Duodenal mucosa (tissue), 2 donors: ENCODE measurements around the gene HTRA1.

Experiments
- H3K27ac ChIP-seq: one replicate; pipeline ENCODE4 v1.7.0; 2013; ENCODE audit warnings: low read depth, low read length
- H3K27me3 ChIP-seq, 2 donors: one replicate each; pipeline ENCODE4 v1.7.0; 2013; ENCODE audit warnings: low read length in 2 of 2, control low read depth in 1 of 2; ENCODE audit not compliant: insufficient read depth in 2 of 2, control insufficient read depth in 1 of 2
- H3K36me3 ChIP-seq, 2 donors: one replicate each; pipeline ENCODE4 v1.7.0; 2013; ENCODE audit warnings: low read length in 2 of 2, control low read depth in 1 of 2; ENCODE audit not compliant: insufficient read depth in 2 of 2, control insufficient read depth in 1 of 2
- H3K4me1 ChIP-seq, 2 donors: one replicate each; pipeline ENCODE4 v1.7.0; 2013; ENCODE audit warnings: low read length in 2 of 2, control low read depth in 1 of 2; ENCODE audit not compliant: insufficient read depth in 2 of 2, control insufficient read depth in 1 of 2
- H3K4me3 ChIP-seq, 2 donors: one replicate each; pipeline ENCODE4 v1.7.0; 2013; ENCODE audit warnings: low read length in 2 of 2, low read depth in 1 of 2
- H3K9ac ChIP-seq, 2 donors: one replicate each; pipeline ENCODE4 v1.7.0; 2013; ENCODE audit warnings: low read length in 2 of 2, low read depth in 1 of 2
- H3K9me3 ChIP-seq, 2 donors: one replicate each; pipeline ENCODE4 v1.7.0; 2013; ENCODE audit warnings: low read length in 2 of 2, control low read depth in 1 of 2; ENCODE audit not compliant: control insufficient read depth in 1 of 2

The HTRA1 gene

GRCh38 chr10:122463466-122464249 is 2.3 kb downstream of the HTRA1 start:
- no peak overlapping the region for H3K27ac ChIP-seq
- no peak overlapping the region for H3K9ac ChIP-seq
- peak overlapping the region in 1 of 2 donors; percentile 74 for H3K4me3 ChIP-seq
- H3K4me1 ChIP-seq: peaks cover 3 to 14% of the 10 kb centered on the region in 2 donors
- H3K9me3 ChIP-seq: no peaks in the 10 kb centered on the region
- H3K27me3 ChIP-seq: peaks cover 12 to 16% of the 10 kb centered on the region in 2 donors
- H3K36me3 ChIP-seq: no peaks in the 10 kb centered on the region

GRCh38 chr10:122464250-122464510 is 2.8 kb downstream of the HTRA1 start:
- H3K4me3 ChIP-seq: no peak overlapping the region
- no peaks in the 10 kb centered on the region for H3K9me3 ChIP-seq
- no peak overlapping the region for H3K27ac ChIP-seq
- H3K27me3 ChIP-seq: peaks cover 7 to 13% of the 10 kb centered on the region in 2 donors
- H3K9ac ChIP-seq: no peak overlapping the region
- no peaks in the 10 kb centered on the region for H3K36me3 ChIP-seq
- peaks cover 6 to 14% of the 10 kb centered on the region in 2 donors for H3K4me1 ChIP-seq

GRCh38 chr10:122464586-122464985 is 3.2 kb downstream of the HTRA1 start:
- Histone ChIP-seq H3K27me3 (peaks cover 6 to 13% of the 10 kb centered on the region in 2 donors), H3K27ac (no peak overlapping the region), H3K4me3 (no peak overlapping the region), H3K4me1 (peaks cover 6 to 14% of the 10 kb centered on the region in 2 donors), H3K36me3 (no peaks in the 10 kb centered on the region), H3K9me3 (no peaks in the 10 kb centered on the region), H3K9ac (no peak overlapping the region)

DNA sequence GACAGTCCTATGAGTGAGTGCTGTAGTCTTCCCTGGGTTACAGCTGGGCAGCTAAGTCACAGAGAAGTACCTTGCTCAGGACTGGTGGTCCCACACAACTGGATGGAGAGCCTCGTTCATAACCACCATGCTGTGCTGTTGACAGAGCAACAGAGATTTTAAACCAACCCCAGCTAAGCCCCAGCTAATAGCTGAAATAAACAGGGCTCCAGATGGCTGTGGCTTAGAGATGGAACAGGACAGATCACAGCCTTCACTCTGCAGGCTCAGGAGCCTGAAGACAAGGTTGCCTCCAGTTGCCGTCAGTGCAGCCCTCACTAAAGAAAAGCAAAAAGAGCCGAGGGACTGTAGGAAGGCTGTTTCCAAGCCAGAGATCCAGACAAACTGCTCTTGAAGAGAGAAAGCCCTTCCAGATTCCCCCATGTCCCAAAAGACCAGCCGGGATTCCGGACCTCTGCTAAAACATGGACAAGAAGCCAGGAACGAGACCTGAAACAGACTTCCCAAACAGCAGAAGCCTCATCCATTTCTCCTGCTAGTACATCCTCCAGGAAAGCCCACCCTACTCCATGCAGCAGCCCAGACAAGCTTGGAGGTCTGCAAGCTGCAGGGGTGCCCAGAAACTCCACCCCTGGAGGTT is 4.2 kb downstream of the HTRA1 start:
- Histone ChIP-seq H3K36me3 (no peaks in the 10 kb centered on the region), H3K4me3 (no peak overlapping the region), H3K9ac (no peak overlapping the region), H3K4me1 (peaks cover 6 to 11% of the 10 kb centered on the region in 2 donors), H3K9me3 (no peaks in the 10 kb centered on the region), H3K27ac (no peak overlapping the region), H3K27me3 (peaks cover 3 to 6% of the 10 kb centered on the region in 2 donors)

- Histone ChIP-seq H3K27me3 (peaks cover 0 to 3% of the 10 kb centered on the region in 2 donors), H3K4me3 (no peak overlapping the region), H3K36me3 (no peaks in the 10 kb centered on the region), H3K9me3 (no peaks in the 10 kb centered on the region), H3K27ac (no peak overlapping the region), H3K9ac (no peak overlapping the region), H3K4me1 (peaks cover 5 to 6% of the 10 kb centered on the region in 2 donors)
These were observed 5.6 kb downstream of the HTRA1 start for GRCh38 chr10:122466951-122467381.

DNA sequence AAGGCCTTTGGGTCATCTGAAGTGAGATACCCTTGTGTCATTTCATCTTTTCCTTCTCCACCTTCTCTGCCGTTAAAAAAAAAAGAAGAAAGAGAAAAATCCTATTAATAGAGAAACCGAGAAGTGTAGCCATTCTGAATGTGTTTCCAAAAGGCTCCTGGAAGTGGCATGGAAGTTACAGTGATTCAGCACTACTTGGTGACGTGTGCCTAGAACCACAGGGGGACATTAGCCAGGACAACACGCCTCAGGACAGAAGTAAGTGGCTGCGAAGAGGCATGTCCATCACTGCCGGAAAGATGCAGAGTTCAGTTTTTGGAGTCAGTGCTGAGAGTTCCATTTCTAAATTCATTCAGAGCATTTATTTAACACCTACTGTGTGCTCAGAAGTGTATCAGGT is 6.3 kb downstream of the HTRA1 start:
- Histone ChIP-seq H3K36me3 (no peaks in the 10 kb centered on the region), H3K27me3 (peaks cover 0 to 3% of the 10 kb centered on the region in 2 donors), H3K9ac (no peak overlapping the region), H3K9me3 (no peaks in the 10 kb centered on the region), H3K4me3 (no peak overlapping the region), H3K4me1 (peaks cover 0 to 6% of the 10 kb centered on the region in 2 donors), H3K27ac (no peak overlapping the region)

- no peak overlapping the region for H3K27ac ChIP-seq
- H3K9me3 ChIP-seq: no peaks in the 10 kb centered on the region
- no peaks in the 10 kb centered on the region for H3K36me3 ChIP-seq
- no peak overlapping the region for H3K4me3 ChIP-seq
- H3K9ac ChIP-seq: no peak overlapping the region
- peaks cover 0 to 6% of the 10 kb centered on the region in 2 donors for H3K4me1 ChIP-seq
- H3K27me3 ChIP-seq: no peaks in the 10 kb centered on the region
These were observed 7.1 kb downstream of the HTRA1 start for GRCh38 chr10:122468307-122468925.

DNA sequence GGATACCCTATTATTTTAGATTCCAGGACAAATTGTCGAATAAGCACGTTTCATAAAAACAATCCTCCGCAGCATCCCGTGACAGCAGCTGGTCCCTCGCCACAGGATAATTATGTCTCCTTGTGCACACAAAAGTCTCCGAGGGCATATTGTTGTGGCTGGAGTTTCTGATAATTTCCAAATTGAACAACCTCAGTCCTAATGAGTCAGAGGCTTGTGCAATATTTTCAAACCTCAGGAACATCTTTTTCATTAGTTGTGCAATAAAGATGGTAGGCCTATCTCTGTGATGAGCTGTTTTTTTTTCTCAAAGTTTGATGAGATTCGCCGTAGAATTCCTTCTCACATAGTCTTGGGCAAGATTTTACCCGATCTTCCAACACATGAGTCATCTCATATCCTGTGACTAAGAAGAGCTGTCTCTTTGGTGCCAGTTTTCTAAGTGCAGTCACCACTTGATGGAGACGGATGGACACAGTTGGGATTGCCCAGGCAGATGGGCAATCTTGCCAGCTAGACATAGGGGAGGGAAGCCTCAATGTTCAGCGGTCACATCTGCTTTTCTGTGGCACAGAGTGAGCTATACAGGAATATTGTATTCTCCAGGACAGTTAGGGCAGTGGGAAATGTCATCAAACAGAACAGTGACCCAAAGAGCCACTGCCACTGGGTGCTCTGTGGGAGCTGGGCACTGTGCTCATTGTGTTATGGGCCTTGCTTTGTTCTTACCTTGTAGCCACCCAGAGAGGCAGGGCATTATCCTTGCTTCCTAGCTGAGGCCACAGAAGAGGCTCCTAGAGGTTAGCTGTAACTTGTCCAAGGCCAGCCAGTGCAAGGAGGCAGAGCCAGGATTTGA is 7.8 kb downstream of the HTRA1 start:
- H3K9me3 ChIP-seq: no peaks in the 10 kb centered on the region
- H3K9ac ChIP-seq: no peak overlapping the region
- H3K27me3 ChIP-seq: no peaks in the 10 kb centered on the region
- H3K4me1 ChIP-seq: peaks cover 0 to 7% of the 10 kb centered on the region in 2 donors
- no peak overlapping the region for H3K4me3 ChIP-seq
- H3K36me3 ChIP-seq: no peaks in the 10 kb centered on the region
- no peak overlapping the region for H3K27ac ChIP-seq

GRCh38 chr10:122469848-122470247 is 8.5 kb downstream of the HTRA1 start:
- Histone ChIP-seq H3K9ac (no peak overlapping the region), H3K27ac (no peak overlapping the region), H3K36me3 (no peaks in the 10 kb centered on the region), H3K9me3 (no peaks in the 10 kb centered on the region), H3K27me3 (no peaks in the 10 kb centered on the region), H3K4me3 (no peak overlapping the region), H3K4me1 (peaks cover 3 to 14% of the 10 kb centered on the region in 2 donors)
